Activated CD4-positive, alpha-beta T cell treated with anti-CD3 and anti-CD28 coated beads for 4 hours (primary cell): ENCODE results near the gene PCBP1.
"Not testable (repeated sequence)": the region's sequence is repeated elsewhere in the genome, so short reads cannot be mapped to it uniquely, and the experiment has no call there.

ENCODE experiments used
- DNase-seq, 2 donors: peaks; one replicate each; pipeline ENCODE4 v3.0.0-alpha.2; 2020

PCBP1 gene

GRCh38 chr2:70128005-70128404 is 40.7 kb downstream of the PCBP1 start:
- DNase-seq = no peak

GRCh38 chr2:70131344-70132143 is 44.3 kb downstream of the PCBP1 start:
- not testable (repeated sequence) for DNase-seq

- DNase-seq = no peak
Observed at GRCh38 chr2:70132244-70133126, 45.2 kb downstream of the PCBP1 start.

DNA sequence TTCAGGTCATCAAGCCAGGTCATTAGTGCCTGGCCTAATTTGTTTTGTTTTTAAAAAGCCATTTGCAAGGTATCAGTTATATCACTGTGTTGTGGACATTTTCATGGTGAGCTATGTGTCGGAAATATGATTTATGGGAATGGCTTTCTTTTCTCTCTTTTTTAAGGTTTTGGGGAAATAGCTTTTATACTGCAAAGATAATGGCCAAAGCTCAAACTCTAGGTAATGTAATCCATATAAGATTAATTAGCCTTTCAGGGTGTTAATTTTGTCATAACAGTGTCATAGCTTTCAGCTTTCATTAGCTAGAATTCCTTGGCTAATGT is 45.8 kb downstream of the PCBP1 start:
- DNase-seq = no peak

DNA sequence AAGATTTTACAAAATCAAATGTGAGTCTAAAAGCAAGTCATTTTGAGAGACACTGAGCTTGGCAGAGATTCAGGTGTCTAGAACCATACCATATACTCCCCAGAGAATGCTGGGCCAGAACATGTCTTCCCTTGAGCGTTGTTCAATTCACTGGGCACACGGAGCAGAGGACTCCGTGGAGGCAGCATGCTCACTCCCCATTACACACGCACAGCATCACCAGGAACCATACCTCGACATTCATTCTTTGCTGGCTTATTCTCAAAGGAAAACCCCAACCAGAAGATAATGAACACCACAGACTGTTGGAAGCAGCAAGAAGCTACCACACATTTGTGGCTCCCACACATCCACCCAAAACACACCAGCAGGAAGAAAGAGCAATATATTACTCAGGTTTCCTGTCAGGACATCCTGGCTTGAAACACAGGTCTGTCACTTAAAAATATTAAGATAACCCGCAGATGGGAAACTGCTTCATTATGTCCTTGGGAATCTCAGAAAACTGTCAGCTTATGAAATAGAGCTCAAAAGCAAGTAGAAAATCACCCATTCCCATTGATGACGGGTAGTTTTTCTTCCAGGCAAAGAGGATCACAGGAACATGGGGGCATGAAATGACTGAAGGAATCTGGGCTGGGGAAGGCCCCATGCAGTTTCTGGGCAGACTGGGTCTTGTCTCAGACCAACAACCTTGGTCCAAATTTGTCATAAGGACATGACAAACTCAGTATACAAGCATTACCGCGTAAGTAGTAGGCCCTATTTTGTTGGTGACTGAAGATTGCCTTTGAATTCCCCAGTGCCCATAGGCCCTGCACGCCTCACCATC is 46.4 kb downstream of the PCBP1 start:
- no peak for DNase-seq

GRCh38 chr2:70134323-70134983 is 47.2 kb downstream of the PCBP1 start:
- not testable (repeated sequence) for DNase-seq
